B cell (primary cell): ENCODE measurements around the gene ADRA2C.

ENCODE experiments used
- CTCF ChIP-seq: fragments of 200-600 bp; IDR thresholded peaks from one replicate; pipeline ENCODE4 v1.8.0; 2022; ENCODE audit warnings: antibody characterized with exemption, mild to moderate bottlenecking
- EZH2 ChIP-seq: IDR thresholded peaks from 2 replicates; pipeline ENCODE4 v1.6.1; 2012; ENCODE audit warnings: borderline replicate concordance, low read depth, mild to moderate bottlenecking, moderate library complexity, low read length; ENCODE audit not compliant: insufficient read depth, poor library complexity, severe bottlenecking

- TF ChIP-seq CTCF (no peak), EZH2 (no peak)
Measured at GRCh38 chr4:3813151-3814052, 47.2 kb downstream of the ADRA2C start.
